GM21528 (cell line): ENCODE measurements around the gene U2AF2.

Experiments
- ATAC-seq: cut with Tn5 transposase; IDR thresholded peaks from one replicate; pipeline ENCODE4 v1.9.1; 2021; ENCODE audit warnings: mild to moderate bottlenecking, moderate library complexity; ENCODE audit not compliant: unreplicated experiment, low FRiP score

Gene U2AF2

DNA sequence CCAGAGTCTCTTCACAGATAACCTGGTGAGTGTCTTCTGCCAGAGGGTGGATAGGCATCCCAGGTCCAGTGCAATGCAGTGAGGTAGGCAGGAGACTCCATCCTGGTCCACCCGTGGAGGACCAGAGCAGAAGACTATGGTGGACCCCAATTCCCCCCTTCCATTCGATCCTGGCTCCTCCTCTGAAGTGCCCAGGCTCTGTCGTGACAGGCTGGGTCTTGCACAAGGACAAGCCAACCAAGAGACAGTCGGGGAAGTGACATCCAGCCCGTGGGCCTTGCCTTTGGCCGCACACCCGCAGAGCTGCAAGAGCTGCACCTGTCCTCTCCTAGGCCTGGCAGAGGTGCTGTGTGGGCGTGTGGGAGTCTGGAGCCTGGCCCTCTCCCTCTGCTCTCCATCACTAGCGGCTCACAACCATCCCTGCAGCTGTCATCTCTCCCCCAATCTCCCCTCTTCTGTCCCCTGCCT lies 33.6 kb upstream of the U2AF2 start:
- no peak for ATAC-seq

DNA sequence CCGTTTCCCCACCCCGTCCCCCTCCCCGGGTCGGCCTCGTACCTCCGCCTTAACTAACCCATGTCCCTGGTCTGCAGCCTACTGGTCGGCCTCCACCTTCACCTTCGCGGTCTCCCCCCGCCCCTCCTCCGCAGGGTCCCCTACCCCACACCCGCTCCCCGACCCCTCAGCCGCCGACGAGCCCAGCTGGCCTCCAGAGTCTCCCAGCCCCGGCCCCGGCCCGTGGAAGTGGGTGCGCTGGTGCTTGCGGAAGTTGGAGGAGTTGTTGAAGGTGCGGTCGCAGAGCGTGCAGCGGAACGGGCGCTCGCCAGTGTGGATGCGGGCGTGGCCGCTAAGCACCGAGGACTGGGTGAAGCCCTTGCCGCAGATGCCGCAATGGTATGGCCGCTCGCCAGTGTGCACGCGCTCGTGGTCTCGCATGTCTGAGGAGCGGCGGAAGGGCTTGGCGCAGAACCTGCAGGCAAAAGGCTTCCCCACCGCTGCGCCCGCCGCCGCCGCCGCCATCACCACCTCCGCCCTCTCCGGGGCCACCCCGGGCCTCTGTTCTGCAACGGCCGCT lies 33.1 kb upstream of the U2AF2 start:
- no peak for ATAC-seq

DNA sequence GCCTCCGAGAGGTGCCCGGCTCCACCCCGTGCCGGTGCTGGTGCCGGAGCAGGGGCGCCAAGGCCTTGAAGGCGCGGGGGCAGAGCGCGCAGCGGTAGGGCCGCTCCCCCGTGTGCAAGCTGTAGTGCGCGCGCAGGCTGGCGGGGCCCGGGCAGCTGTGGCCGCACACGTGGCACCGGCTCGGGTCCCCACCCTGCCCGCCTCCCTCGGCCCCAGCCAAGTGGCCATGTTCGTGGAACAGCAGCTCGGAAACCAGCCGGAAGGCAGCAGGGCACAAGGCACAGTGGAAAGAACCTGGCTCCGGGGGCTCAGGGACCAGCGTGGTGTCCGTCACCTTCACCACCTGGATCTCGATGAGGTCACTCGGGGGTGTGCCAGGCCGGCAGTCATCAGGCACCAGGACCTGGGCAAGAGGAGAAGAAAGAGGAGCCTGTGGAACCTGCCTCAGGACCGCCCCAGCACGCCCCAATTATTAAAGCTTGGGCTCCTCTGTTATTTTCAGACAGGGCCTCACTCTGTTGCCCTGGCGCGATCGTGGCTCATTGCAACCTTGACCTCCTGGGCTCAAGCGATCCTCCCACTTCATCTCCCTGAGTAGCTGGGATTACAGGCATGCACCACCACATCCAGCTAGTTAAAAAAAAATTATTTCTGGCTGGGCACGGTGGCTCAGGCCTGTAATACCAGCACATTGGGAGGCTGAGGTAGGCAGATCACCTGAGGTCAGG lies 32.4 kb upstream of the U2AF2 start:
- ATAC-seq = no peak

DNA sequence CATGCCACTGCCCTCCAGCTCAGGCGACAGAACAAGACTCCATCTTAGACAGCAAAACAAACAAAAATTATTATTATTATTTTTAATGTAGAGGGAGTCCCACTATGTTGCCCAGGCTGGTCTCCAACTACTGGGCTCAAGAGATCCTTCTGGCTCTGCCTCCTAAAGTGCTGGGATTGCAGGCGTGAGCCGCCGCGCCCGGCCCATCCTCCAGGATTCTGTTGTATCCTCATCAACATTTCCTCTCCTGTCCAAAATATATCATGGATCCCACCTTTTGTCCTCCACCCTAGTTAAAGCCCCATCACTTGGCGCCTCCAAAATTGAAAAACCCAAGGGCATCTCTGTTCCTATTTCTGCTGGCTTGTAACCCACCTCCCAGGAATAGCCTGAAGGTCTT lies 31.7 kb upstream of the U2AF2 start:
- no peak for ATAC-seq

DNA sequence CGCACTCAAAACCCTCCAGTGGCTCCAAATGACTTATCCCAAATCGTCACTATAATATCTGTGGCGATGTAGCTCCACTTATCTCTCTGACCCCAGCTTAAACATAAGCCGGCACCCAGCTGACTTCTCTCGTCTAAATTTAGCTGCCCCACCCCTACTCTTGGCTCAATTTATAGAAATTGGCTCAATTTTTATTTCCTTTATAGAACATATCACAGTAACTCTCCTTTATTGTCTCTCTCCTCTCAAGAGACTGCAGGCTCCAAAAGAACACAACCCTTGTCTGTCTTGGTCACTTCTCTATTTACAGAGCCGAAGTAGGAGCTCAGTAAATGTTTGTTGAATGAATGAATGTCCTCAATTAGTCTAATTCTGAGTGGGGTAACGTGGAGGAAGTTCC lies 31.3 kb upstream of the U2AF2 start:
- ATAC-seq = no peak

DNA sequence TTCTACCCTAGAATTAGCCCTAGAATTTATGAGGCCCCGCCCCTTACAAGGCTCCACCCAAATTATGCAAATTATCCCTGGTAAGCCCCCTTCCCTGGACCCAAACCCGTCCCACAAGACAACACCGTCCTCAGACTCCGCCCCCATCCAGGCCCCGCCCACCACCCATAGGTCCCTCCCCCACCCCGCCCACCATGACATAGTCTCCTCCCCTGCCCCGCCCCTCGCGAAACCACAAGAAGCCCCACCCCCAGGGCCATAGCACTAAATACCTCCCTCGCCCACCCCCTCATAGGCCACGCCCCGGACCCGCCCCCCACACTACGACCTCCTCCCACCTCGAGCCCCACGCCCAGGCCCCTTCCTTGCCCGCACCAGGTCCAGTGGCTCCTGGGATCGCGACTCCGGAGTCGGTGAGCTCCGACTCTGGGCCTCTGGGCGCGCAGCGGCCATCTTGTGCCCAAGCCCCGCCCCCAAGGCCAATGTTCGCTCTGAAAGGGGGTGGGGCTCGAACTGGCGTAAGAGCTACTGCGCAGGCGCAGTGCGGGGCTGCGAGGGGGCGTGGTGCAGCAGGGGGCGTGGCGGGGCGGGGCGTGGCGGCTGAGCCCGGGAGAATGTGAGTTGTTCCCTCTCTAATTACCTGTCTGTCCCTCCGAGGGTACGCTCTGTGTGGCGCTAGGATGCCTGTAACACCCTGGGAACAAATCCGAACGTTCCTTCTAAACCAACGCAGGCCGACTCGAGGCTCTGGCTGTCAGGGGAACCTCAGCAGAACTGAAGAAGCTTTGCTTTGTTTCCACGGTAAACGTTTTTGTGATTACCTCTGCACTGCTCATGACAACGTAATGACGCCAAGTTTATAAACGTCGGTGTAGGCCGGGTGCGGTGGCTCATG lies 30.5 kb upstream of the U2AF2 start, which contains the start of gene ZNF784:
TSS of gene ZNF784 (minus strand) at position 458 of the 895 bp plus-strand sequence. CDS start at position 453, 5 bp downstream.
- peak; percentile 45 for ATAC-seq

DNA sequence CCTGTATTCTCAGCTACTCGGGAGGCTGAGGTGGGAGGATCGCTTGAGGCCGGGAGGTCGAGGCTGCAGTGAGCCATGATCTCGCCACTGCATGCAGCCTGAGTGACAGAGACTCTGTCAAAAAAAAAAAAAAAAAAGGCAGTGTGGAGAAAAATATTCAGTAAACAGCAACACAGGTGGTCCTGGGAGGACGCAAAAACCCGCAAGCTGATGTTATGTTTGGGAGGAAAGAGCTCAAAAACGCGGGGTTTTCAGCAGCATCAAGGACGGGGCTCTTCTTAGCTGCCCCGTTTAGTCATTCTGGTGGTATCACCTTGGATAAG lies 29.9 kb upstream of the U2AF2 start:
- no peak for ATAC-seq

DNA sequence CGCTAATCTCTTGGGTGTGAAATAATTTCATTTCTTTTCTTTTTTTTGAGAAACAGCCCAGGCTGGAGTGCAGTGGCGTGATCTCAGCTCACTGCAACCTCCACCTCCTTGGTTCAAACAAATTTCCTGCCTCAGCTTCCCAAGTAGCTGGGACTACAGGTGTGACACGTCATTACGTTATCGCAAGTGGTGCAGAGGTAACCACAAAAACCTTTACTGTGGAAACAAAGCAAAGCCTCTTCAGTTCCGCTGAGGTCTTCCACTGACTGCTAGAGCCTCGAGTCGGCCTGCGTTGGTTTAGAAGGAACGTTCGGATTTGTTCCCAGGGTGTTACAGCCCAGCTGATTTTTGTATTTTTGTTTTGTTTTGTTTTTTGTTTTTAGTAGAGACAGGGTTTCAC lies 28.5 kb upstream of the U2AF2 start:
- ATAC-seq = no peak

DNA sequence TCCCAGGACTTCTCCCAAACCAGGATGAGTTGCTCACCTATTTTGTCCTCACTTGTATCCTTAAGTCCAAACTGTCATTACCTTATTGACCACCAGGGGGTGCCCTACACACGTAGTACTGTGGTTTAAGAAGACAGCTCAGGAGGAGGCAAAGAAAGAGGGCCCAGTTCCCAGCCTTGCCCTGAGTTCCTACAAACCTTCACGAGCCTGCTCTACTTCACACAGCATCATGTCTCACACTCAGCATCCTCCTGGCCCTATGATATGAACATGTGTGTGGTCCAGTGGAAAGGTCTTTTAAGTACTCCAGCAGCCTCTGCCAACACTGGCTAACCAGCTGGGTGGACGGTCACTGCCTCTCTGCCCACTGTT lies 22.4 kb upstream of the U2AF2 start:
- no peak for ATAC-seq

DNA sequence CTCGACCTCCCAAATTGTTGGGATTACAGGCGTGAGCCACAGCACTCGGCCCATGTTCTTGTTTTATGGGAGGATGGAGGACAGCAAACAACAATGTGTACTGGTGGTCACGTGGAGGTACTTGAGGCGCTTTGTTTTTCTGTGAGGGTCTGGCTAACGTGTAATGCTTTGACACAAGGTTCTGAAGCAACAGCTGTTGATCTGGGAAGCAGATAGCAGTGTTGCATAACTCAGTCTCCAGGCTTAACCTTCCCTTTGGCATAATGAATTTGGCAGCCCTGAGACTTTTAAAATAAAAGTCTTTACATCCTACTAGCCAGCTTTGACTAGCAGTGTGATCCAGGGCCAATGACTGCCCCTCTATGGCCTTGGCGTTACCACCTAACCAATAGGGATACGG lies 21.0 kb upstream of the U2AF2 start:
- ATAC-seq = no peak

DNA sequence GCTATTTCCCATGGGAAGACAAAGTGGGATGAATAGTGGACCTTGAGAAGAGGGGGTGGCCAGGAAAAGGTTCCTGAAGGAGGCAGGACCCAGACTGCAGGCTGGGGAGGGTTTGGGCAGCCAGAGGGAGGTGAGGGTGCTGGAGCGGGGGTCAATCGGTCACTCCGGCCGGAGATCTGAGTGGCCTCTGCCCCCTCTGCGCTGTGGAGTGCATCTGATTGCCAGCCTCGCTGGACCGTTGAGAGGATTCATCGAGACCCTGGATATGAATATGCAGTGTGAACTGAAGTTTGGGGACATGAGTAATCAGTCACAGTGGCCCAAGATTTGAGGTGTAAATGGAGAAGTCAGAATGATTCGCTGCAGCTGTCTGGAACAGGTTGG lies 19.5 kb upstream of the U2AF2 start:
- no peak for ATAC-seq

DNA sequence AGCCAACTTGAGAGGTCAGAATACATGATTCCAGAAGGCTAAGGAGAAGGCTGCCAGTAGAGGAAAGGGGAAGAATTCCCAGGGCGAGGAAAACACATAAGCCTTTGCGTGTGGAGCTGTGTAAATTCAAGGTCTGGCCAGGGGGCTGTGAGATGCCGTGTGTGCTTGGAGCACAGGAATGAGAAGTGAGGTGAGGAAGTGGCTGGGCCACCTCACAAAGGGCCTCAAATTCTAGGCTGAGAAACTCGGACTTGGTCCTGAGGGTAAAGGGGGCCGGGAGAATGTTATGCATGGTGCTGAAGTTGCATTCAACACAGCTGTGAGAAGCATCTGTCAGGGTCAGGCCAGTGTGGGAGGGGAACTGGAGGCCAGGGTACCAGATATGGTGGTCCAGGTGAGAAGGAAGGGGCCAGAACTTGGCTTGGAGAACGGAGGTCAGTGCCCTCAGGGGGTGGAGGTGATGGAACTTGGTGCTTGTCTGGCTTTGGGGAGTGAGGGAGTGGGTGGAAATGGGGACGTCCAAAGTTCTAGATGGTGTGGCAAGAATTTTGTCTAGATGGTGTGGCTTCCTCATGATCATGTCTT lies 18.9 kb upstream of the U2AF2 start:
- ATAC-seq = no peak

DNA sequence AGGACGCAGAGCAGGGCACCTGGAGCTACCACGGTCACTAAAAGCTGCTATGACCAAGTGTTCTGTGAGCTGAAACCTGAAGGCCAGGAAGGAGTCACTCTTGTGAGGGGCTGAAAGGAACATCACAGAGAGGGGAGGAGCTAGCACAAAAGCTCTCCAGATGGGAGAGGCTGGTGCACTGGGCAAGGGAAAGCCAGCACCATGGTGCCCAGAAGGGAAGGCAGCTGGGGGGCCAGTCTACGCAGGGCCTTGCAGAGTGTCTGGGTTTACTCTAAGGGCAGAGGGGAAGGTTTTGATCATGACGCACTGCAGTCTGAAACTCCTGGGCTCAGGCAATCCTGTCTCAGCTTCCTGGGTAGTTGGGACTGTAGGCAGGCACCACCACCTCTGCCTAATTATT lies 18.1 kb upstream of the U2AF2 start:
- no peak for ATAC-seq

DNA sequence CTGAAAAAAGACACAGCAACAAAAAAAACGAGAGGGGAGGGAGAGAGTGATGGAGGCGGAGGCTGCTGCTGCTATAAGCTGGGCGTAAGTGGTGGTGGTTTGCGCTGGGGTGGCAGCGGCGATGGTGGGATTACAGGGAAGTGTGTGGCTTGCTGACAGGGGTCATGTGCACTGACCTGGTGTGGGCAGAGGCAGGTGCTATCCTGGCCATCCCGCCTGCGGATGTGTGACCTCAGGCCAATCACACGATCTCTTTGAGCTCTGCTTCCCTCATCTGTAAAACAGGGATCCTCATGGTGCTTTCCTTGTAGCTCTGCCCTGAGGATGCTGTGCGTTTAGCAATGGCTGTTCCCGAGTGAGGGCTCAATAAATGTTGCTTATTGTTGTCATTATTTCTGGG lies 17.3 kb upstream of the U2AF2 start:
- no peak for ATAC-seq

DNA sequence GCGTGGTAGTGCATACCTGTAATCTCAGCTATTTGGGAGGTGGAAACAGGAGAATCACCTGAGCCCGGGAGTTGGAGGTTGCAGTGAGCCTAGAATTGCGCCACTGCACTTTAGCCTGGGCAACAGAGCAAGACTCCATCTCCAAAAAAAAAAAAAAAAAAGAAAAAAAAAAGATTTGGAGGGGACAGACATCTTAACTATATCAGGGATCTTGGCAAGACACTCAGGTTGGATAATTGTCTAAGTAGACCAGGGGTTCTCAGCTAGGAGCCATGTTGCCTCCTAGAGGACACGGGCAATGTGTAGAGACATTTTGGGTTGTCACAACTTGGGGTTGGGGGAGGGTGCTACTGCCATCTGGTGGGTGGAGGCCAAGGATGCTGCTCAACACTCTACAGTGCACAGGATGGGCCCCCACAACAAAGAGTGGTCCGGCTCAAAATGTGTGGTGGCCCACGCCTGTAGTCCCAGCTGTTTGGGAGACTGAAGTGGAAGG lies 15.9 kb upstream of the U2AF2 start:
- no peak for ATAC-seq

DNA sequence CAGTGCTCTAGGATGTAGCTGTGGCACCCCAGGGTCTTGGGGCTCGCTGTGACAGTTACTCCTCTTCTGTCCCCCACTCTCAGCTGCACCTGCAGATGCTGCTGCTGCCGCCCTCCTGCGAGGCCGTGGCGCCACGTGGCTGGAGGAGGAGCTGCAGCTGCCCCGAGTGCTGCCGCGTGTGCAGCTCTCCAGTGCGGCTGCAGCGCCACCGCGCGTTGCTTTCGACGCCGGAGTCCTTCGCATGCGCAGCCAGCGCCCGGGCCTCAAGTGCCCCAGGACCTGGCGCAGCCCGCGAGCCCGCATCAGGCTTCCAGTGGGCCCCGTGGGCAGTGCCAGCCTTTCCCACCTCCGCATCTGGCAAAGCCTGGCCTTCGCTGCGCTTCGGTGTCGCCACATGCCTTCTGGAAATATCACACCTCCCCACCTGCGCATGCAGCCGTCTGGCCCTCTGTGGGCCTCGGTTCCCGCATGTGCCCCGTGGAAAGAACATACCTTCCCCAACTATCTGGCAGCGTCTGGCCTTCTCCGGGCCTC lies 14.7 kb upstream of the U2AF2 start:
- no peak for ATAC-seq

DNA sequence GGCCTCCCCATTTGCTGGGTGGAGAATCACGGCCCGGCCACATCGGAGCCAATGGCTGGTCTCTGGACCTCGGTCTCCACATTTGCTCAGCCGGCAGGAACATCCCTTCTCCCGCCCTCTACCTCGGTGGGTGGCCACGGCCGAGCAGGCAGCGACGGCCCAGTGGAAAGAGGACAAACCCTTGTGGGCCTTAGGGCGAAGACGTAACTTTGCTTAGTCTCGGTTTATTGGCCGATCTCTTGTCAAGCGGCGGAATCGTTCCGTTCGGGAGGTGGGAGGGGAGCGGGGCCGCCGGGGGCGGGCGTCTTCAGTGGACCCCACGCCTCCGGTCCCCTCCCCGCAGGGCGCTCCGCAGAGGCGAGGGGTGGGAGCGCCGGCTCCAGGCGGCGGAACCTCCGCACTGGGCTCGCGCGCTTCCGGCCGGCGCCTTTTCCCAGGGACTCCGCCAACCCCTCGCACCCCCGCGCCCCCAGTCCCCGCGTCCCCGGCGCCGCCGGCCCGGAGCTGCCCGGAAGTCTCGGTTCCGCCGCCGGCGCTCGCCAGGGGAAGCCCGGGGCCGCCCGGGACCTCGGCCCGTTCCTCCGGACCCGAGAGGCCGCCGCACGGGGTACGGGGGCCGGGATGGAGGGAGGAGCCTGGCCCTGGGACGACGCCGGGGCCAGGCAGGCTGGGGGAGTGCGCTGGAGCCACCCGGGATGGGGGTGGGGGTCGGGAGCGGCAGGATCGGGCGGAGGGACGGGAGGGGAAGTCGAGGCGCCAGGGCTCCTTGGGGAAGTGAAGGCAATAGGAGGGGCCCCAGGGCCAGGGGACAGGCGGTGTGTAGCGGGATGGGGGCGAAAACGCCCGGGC lies 14.0 kb upstream of the U2AF2 start, which contains the start of gene ZNF580:
TSS of gene ZNF580 (plus strand) at position 426 of the 849 bp plus-strand sequence. CDS start 1,507 bp downstream, outside the sequence.
- ATAC-seq = no peak

DNA sequence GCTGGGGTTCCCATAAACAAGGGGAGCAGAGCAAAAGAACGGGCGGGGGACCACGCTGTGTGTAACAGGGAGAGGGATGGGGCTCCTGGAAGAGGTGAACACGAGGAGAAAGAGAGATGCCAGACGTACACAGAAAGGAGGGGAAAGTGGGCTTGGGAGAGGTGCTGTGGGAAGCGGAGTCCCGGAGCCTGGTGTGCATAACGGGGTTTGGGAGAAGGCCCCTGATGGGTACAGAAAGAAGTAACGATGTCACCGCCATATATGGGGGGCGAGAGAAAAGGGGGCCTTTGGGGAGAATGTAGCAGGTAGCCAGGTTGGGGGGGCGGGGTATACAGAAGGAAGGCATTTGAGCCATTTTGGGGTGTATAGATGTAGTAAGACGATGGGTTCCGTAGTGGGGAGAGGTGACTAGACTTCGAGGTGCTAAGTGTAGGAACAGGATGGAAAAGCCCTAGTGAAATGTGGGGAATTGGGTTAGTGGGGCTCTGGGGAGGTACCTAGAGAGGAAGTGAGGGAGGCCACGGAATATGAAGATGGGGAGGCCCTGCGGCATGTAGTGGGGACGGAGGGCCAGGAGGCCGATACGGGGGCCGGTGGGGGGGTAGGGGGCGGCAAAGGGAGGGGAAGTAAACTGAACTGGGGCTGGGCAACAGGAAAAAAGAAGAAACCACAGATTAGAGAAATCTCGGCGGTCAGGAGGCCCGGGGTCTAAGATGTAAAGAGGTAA lies 13.2 kb upstream of the U2AF2 start:
- no peak for ATAC-seq
